Astrocyte of the hippocampus (primary cell): ENCODE measurements around the gene CCR8.
"Not testable (repeated sequence)": the region's sequence is repeated elsewhere in the genome, so short reads cannot be mapped to it uniquely, and the experiment has no call there.

ENCODE experiments used
- DNase-seq: peaks from one replicate; pipeline ENCODE4 v3.0.0; 2011; ENCODE audit warnings: low read depth, low spot score

The CCR8 gene

DNA sequence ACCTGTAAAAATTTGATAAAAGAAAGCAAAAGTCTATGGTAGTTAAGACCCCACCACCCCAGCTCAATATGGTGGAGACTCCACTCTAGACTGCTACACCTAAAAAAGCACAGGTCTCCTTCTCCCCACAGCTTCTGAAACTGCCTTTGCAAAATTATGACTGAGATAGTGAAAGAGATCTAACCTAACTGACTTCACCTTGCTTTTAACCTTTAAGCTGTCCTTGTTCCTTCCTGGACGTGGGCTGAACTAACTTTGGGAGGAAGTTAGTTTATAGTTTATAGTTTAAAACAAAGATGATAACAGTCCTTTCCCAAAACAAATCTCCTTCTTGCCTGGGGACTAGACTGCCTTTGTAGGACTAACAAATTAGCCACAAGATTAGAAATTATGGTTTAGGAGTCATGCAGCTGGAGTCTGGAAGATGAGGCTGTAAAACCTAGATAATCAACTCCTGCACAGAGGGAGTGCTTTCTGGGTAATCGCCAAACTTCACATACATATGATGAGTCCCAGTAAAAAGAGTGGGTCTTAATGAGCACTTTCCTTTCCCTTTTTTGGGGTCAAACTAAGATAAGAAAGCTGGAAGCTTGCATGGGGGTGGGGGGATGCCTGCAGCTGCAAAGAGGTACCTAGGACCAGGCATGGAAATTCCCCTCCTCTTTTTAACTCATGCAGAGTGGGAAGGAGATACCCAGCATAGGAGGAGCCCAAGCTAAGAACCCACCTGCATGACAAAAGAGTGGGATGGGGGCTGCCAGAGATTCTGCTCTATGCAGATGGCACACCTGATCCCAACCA, 17.5 kb downstream of the CCR8 start:
- DNase-seq, result no peak

GRCh38 chr3:39347586-39347876, 18.0 kb downstream of the CCR8 start:
- DNase-seq, result no peak

DNA sequence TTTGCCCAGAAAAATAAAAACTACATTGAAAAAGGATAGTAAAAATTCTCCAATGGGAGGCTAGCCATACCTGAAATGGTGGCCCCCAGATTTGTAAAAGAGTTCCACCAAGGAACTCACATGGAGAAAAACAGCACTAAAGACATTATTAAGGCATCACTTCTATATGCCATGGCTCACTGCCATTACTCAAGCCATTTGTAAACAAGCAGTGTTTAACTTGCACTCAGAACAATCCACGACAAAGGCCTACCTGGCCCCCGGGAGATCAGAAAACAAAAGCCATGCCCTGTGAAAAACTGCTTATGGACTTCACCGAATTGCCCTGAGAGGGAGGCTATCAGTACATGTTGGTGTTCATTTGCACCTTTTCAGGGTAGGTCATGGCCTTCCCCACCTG, 19.6 kb downstream of the CCR8 start:
- DNase-seq, result no peak

- DNase-seq, result no peak
Observed at GRCh38 chr3:39350714-39351113, 21.2 kb downstream of the CCR8 start.

GRCh38 chr3:39351134-39351533, 21.6 kb downstream of the CCR8 start:
- DNase-seq, result not testable (repeated sequence)

DNA sequence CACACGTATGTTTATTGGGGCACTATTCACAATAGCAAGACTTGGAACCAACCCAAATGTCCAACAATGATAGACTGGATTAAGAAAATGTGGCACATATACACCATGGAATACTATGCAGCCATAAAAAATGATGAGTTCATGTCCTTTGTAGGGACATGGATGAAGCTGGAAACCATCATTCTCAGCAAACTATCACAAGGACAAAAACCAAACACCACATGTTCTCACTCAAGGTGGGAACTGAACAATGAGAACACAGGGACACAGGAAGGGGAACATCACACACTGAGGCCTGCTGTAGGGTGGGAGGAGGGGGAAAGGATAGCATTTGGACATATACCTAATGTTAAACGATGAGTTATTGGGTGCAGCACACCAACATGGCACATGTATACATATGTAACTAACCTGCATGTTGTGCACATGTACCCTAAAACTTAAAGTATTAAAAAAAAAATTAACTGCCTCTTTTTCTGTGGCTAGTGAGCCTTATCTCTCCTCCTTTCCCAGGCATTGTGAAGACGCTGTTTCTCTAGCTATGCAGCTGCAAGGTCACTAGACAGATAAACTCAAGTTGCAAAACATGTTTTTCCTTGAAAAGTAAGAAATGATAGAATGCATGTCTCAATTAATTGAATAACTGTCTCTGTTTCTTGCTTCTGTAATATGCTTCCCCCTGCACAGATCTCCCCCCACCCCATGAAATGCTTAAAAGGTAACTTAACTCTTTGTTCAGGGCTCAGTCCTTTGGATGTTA, 23.8 kb downstream of the CCR8 start:
- not testable (repeated sequence) for DNase-seq

DNA sequence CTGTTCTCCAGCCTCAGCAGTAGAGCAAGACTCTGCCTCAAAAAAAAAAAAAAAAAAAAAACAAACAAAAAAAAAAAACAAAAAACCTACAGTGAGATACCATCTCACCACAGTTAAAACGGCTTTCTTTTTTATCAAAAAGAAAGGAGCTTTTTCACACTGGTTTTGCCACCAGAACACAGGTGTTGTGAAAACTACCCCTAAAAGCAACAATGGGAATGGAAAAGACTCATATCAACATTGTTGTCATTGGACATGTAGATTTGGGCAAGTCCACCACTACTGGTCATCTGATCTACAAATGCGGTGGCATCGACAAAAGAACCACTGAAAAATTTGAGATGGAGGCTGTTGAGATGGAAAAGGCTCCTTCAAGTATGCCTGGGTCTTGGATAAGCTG, 28.8 kb downstream of the CCR8 start:
- no peak for DNase-seq

DNA sequence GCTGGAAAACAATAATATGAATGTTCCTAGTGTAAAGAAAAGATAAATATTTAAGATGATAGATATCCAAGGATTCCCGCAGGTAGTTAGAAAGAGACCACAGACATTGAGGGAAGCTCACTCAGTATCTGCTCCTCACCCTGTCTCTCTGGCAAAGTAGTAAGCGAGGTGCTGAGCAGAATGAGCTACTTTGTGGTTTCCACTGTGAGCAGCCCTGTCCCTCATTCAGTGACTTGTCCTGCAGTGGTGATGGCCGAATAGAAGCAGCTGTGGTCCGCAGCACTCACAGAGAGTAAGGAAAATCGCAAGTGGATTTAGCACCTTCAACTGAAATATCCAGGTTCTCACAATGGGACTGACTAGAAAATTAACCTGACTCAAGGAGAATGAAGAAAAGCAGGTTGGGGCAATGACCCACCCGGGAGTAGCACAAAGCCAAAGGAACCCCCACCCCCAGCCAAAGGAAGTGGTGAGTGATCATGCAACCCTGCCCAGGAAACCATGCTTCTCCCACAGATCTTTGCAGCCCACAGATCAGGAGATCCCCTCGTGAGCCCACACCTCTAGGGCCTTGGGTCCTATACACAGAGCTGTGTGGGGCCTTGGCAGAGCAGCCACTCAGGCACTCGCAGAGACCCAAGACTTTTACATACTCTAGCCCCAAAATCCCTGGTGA, 31.9 kb downstream of the CCR8 start:
- DNase-seq, result no peak

DNA sequence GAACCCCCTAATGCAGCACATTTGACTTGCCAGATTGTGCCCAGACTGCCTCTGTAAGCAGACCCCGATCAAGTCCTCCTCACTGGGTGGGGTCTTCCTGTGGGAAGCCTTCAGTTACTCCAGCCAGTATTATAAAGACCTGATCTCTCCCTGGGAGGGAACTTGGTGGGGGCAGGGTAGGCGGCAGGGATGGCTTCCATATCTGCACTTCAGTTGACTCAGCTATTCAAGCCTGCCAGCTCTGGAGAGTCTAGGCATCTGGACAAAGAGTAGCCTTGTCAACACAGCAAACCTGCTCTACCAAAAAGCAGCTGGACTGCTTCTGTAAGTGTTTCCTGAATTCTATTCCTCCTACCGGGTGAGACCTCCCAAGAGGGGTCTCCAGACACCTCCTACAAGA, 32.7 kb downstream of the CCR8 start:
- no peak for DNase-seq

DNA sequence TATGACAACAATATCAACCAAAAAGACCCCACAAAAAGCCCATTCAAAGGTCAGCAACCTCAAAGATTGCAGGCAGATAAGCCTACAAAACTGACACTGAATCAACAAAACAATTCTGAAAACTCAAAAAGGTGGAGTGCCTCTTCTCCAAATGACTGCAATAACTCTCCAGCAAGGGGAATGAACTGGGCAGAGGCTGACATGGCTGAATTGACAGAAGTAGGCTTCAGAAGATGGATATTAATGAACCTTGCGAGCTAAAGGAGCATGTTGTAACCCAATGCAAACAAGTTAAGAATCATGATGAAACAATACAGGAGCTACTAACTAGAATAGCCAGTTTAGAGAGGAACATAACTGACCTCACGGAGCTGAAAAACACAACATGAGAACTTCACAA, 33.3 kb downstream of the CCR8 start:
- DNase-seq, result no peak

DNA sequence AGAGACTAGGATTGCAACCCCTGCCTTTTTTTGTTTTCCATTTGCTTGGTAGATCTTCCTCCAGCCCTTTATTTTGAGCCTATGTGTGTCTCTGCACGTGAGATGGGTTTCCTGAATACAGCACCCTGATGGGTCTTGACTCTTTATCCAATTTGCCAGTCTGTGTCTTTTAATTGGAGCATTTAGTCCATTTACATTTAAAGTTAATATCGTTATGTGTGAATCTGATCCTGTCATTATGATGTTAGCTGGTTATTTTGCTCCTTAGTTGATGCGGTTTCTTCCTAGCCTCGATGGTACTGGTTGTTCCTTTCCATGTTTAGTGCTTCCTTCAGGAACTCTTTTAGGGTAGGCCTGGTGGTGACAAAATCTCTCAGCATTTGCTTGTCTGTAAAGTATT, 40.9 kb downstream of the CCR8 start:
- DNase-seq, result not testable (repeated sequence)

GRCh38 chr3:39372833-39373232, 43.3 kb downstream of the CCR8 start:
- DNase-seq, result no peak

- no peak for DNase-seq
Observed at GRCh38 chr3:39376959-39377634, 47.6 kb downstream of the CCR8 start.

GRCh38 chr3:39378088-39378487, 48.6 kb downstream of the CCR8 start:
- DNase-seq, result peak; percentile 38

DNA sequence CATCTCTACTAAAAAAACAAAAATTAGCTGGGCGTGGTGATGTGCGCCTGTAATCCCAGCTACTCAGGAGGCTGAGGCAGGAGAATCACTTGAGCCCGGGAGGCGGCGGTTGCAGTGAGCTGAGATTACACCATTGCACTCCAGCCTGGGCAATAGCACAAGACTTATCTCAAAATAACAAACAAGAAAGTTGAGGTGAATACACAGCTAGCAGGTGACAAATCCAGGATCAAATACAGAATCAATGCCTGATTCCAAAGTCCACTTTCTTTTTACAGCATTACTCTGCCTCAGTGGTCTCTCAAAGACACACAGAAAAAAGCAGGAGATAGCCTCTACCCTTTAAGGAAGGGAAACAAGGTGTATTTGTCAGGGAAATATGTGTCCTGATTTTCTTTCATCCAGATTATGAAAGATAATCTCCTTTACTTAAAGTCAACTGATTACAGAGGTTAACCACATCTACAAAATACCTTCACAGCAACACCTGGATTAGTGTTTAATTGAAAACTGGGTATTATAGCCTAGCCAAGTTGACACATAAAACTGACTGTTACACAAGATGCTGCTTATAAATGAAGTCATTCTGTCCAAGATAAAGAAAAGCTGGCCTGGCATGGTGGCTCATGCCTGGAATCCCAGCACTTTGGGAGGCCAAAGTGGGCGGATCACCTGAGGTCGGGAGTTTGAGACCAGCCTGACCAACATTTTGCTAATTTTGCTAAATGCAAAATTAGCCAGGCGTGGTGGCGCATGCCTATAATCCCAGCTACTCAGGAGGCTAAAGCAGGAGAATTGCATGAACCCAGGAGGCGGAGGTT, 49.7 kb downstream of the CCR8 start:
- DNase-seq, result no peak

GRCh38 chr3:39379778-39380155, 50.3 kb downstream of the CCR8 start:
- DNase-seq, result no peak

- DNase-seq, result no peak
Observed at GRCh38 chr3:39381432-39381831, 51.9 kb downstream of the CCR8 start.
